HL-60 (cell line): ENCODE results near the gene CD58.

Experiments used
- DNase-seq, 2 experiments: peaks; one replicate each; pipeline ENCODE4 v3.0.0-alpha.2; 2010 to 2020; ENCODE audit warnings: low read depth in 1 of 2, low spot score in 1 of 2
- H3K27ac ChIP-seq: fragments of 250-450 bp; sonication (Bioruptor Pico); replicated peaks from 2 replicates; pipeline ENCODE4 v1.5.1; 2020; ENCODE audit warnings: mild to moderate bottlenecking, moderate library complexity
- H3K27me3 ChIP-seq: fragments of 250-450 bp; sonication (Bioruptor Pico); 2 replicates; pipeline ENCODE4 v1.5.1; 2021; ENCODE audit warnings: mild to moderate bottlenecking, moderate library complexity; ENCODE audit not compliant: insufficient read depth, poor library complexity, severe bottlenecking
- H3K4me3 ChIP-seq: replicated peaks from 2 replicates; pipeline ENCODE4 v1.5.1; 2011; ENCODE audit warnings: mild to moderate bottlenecking, control low read depth, low read length; ENCODE audit not compliant: insufficient read depth
- GABPA ChIP-seq: IDR thresholded peaks from 2 replicates; pipeline ENCODE4 v1.6.1; 2012; ENCODE audit warnings: low read depth
- POLR2AphosphoS5 ChIP-seq: IDR thresholded peaks from 2 replicates; pipeline ENCODE4 v1.6.1; 2012; ENCODE audit warnings: low read depth
- SPI1 ChIP-seq: IDR thresholded peaks from 2 replicates; pipeline ENCODE4 v1.6.1; 2012; ENCODE audit warnings: low read depth, mild to moderate bottlenecking, borderline replicate concordance
- TF ChIP-seq, protein P1 (sequence below): IDR thresholded peaks from 2 replicates; pipeline ENCODE4 v1.6.1; 2012; ENCODE audit warnings: low read depth; ENCODE audit not compliant: insufficient replicate concordance
- TF ChIP-seq, protein P2 (sequence below): IDR thresholded peaks from one replicate; pipeline ENCODE4 v1.5.1; 2011; ENCODE audit warnings: low read length, control low read depth, inconsistent platforms; ENCODE audit not compliant: insufficient read depth

The CD58 gene

DNA sequence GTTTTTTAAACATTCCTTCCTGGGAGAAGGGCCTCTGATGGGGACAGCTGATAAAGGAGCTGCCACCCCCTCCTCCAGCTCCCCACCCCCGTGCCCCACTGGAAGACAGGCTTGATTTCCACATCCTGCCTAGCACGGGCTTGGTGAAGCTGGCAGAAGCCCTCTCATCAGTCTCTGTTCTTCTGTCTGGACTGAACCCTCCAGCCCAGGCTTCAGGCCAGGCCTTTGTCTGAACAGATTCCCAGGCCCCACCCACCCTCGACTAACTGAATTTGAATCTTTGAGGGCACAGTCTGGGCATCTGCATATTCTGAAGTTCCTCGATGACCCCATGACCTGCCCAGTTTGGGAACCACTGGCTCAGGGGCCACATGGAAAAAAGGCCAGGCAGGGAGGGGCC is 75.3 kb downstream of the CD58 start:
- Histone ChIP-seq H3K27ac (no peak overlapping the region), H3K4me3 (no peak overlapping the region), H3K27me3 (no peaks in the 10 kb centered on the region)
- DNase-seq: no peak
- TF ChIP-seq, protein P1, sequence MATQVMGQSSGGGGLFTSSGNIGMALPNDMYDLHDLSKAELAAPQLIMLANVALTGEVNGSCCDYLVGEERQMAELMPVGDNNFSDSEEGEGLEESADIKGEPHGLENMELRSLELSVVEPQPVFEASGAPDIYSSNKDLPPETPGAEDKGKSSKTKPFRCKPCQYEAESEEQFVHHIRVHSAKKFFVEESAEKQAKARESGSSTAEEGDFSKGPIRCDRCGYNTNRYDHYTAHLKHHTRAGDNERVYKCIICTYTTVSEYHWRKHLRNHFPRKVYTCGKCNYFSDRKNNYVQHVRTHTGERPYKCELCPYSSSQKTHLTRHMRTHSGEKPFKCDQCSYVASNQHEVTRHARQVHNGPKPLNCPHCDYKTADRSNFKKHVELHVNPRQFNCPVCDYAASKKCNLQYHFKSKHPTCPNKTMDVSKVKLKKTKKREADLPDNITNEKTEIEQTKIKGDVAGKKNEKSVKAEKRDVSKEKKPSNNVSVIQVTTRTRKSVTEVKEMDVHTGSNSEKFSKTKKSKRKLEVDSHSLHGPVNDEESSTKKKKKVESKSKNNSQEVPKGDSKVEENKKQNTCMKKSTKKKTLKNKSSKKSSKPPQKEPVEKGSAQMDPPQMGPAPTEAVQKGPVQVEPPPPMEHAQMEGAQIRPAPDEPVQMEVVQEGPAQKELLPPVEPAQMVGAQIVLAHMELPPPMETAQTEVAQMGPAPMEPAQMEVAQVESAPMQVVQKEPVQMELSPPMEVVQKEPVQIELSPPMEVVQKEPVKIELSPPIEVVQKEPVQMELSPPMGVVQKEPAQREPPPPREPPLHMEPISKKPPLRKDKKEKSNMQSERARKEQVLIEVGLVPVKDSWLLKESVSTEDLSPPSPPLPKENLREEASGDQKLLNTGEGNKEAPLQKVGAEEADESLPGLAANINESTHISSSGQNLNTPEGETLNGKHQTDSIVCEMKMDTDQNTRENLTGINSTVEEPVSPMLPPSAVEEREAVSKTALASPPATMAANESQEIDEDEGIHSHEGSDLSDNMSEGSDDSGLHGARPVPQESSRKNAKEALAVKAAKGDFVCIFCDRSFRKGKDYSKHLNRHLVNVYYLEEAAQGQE: no peak
- TF ChIP-seq SPI1 (no peak), POLR2AphosphoS5 (no peak), GABPA (no peak)
- TF ChIP-seq, protein P2, sequence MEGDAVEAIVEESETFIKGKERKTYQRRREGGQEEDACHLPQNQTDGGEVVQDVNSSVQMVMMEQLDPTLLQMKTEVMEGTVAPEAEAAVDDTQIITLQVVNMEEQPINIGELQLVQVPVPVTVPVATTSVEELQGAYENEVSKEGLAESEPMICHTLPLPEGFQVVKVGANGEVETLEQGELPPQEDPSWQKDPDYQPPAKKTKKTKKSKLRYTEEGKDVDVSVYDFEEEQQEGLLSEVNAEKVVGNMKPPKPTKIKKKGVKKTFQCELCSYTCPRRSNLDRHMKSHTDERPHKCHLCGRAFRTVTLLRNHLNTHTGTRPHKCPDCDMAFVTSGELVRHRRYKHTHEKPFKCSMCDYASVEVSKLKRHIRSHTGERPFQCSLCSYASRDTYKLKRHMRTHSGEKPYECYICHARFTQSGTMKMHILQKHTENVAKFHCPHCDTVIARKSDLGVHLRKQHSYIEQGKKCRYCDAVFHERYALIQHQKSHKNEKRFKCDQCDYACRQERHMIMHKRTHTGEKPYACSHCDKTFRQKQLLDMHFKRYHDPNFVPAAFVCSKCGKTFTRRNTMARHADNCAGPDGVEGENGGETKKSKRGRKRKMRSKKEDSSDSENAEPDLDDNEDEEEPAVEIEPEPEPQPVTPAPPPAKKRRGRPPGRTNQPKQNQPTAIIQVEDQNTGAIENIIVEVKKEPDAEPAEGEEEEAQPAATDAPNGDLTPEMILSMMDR: no peak

DNA sequence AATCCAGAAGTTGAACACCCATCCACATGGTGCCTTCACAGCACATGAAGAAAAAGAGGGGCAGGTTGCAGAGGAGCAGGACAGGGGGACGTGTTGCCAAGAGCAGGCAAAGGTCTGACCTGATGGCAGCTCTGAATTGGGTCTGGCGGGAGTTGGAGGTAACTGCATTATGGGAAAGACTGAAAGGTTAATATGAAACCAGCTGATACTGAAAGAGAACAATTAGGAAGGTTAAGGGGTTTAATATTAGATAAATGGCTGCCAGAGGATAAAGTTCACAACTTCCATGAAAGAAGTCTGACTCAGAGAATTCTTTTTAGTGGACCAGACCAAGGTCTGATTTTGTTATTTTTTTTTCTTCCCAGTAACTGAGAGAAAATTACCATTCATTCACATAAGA is 76.1 kb downstream of the CD58 start:
- DNase-seq: no peak
- no peak for TF ChIP-seq GABPA
- TF ChIP-seq, protein P1: no peak
- no peaks in the 10 kb centered on the region for H3K27me3 ChIP-seq

DNA sequence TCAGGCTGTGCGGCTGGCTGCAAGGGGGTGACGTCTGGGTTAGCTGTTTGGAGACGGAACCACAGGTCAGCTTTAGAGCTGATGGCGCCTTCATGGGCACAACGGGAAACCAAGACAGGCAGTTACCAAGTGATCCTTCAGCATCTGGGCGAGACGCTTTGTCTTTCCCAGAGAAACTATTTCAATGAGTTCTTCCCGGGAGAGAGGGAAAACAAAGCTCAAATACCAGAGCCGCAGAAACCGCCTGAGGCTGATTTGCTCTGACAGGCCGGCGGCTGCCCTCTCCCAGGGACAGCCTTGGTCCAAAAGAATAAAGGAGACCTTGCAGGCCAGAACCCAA is 76.5 kb downstream of the CD58 start:
- Histone ChIP-seq H3K4me3 (no peak overlapping the region), H3K27me3 (no peaks in the 10 kb centered on the region), H3K27ac (no peak overlapping the region)
- no peak for DNase-seq
- no peak for TF ChIP-seq SPI1
- no peak for TF ChIP-seq GABPA
- TF ChIP-seq, protein P1: no peak
- TF ChIP-seq, protein P2: no peak
- TF ChIP-seq POLR2AphosphoS5: no peak

More for the DNA sequence above, 76.1 kb downstream of the CD58 start:
- Histone ChIP-seq H3K4me3 (no peak overlapping the region), H3K27ac (no peak overlapping the region)
